GM21825 (cell line): ENCODE results near the gene RRAS2.
"Not testable (repeated sequence)": the region's sequence is repeated elsewhere in the genome, so short reads cannot be mapped to it uniquely, and the experiment has no call there.

Source experiments
- ATAC-seq: cut with Tn5 transposase; IDR thresholded peaks from one replicate; pipeline ENCODE4 v1.9.1; 2021; ENCODE audit warnings: mild to moderate bottlenecking, moderate library complexity; ENCODE audit not compliant: unreplicated experiment

Gene RRAS2

GRCh38 chr11:14308897-14309387, 50.0 kb downstream of the RRAS2 start:
- ATAC-seq, result peak; percentile 37

- ATAC-seq, result no peak
Measured at GRCh38 chr11:14308114-14308896, 50.7 kb downstream of the RRAS2 start.

- no peak for ATAC-seq
Measured at GRCh38 chr11:14306481-14306880, 52.5 kb downstream of the RRAS2 start.

- no peak for ATAC-seq
Measured at GRCh38 chr11:14305649-14306048, 53.3 kb downstream of the RRAS2 start.

- ATAC-seq, result no peak
Measured at GRCh38 chr11:14304601-14305000, 54.4 kb downstream of the RRAS2 start.

GRCh38 chr11:14300661-14301304, 58.2 kb downstream of the RRAS2 start:
- peak; percentile 73 for ATAC-seq

GRCh38 chr11:14299921-14300320, 59.1 kb downstream of the RRAS2 start:
- no peak for ATAC-seq

- ATAC-seq, result no peak
Measured at GRCh38 chr11:14290422-14290821, 68.6 kb downstream of the RRAS2 start.

GRCh38 chr11:14288189-14288935, 70.6 kb downstream of the RRAS2 start:
- no peak for ATAC-seq

GRCh38 chr11:14278869-14279268, 80.1 kb downstream of the RRAS2 start:
- not testable (repeated sequence) for ATAC-seq

GRCh38 chr11:14275076-14275475, 83.9 kb downstream of the RRAS2 start:
- no peak for ATAC-seq

- no peak for ATAC-seq
Measured at GRCh38 chr11:14273895-14274294, 85.1 kb downstream of the RRAS2 start.

GRCh38 chr11:14270690-14271542, 88.1 kb downstream of the RRAS2 start:
- ATAC-seq, result peak; percentile 74

- ATAC-seq, result no peak
Measured at GRCh38 chr11:14269692-14270573, 89.0 kb downstream of the RRAS2 start.

- ATAC-seq, result no peak
Measured at GRCh38 chr11:14267861-14268635, 90.9 kb downstream of the RRAS2 start.

GRCh38 chr11:14266622-14267021, 92.4 kb downstream of the RRAS2 start:
- ATAC-seq, result no peak

- ATAC-seq, result no peak
Measured at GRCh38 chr11:14264966-14265365, 94.0 kb downstream of the RRAS2 start.

- ATAC-seq, result no peak
Measured at GRCh38 chr11:14262271-14262846, 96.6 kb downstream of the RRAS2 start.

GRCh38 chr11:14261066-14261465, 97.9 kb downstream of the RRAS2 start:
- no peak for ATAC-seq
